Activated CD4-positive, CD25-positive, alpha-beta regulatory T cell treated with anti-CD3 and anti-CD28 coated beads, Interleukin-2, amount 50 U/mL, for 24 hours (primary cell): Measurements from ENCODE around the gene RFC3.

Experiments
- ATAC-seq, 2 donors: fragments of 150-1000 bp; cut with Tn5 transposase; one replicate each; pipeline ENCODE4 v1.10.0; 2021; ENCODE audit warnings: mild to moderate bottlenecking in 1 of 2, moderate library complexity in 1 of 2

The RFC3 gene

GRCh38 chr13:33869005-33869404, 51.1 kb downstream of the RFC3 start:
- no peak for ATAC-seq

DNA sequence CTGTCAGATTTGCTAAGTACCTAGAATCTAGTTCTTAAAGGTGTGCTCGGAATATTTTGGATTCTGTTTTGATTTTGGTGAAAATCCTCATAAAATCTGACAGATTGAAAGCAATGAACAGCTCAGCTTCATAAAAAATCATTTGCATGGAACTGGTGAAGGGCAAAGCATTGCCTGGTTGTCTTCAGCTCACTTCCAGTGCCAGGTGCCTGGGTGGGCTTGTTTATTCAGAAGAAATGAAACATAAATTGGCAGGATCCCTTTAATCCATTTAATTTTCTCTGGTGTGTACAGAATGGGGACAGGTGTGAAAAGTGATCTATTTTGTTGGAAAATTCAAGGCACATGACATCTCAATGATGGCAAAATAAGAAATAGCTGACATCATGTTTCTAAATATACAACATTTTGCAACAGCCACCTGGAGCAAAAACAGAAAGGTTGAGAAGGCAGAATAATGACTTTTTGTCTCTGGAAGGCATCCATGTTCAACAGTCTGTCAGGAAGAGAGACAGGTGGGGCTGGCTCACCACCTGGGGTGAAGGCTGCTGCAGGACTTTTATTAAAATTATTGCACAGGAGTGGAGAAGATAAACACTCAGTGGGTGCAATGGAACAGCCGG, 52.2 kb downstream of the RFC3 start:
- ATAC-seq, result no peak

DNA sequence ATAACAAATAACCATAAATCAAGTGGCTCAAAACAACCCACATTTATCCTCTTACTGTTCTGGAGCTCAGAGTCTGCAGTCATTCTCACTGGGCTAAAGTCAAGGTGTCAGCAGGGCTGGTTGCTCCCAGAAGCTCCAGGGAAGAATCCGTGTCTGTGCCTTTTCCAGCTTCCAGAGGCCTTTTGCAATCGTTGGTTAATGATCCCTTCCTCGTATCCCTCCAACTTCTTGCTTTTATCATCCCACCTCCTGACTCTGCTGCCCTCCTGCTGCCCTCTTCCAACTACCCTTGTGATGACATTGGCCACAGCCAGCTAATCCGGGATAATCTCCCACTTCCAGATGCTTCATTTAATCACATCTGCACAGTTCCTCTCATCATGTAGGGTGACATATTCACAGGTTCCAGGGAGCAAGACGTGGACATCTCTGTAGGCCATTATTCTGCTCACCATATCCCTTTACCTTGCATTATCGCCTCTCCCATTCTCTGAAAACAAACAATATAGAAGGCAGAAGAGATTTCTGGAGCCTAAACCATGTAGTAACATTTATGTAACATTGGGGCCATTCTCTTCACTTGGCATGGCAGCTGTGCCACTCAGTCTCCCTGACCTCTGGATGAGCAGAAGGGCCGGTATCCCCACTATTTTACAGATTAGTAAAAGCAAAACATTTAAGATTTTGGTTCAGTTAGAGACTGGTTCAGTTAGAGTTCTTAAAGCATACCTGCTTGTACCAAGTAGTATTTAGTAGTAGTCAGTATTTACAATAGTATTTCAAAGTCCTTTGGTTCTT, 53.5 kb downstream of the RFC3 start:
- ATAC-seq, result no peak

GRCh38 chr13:33872005-33872351, 54.0 kb downstream of the RFC3 start:
- no peak for ATAC-seq

DNA sequence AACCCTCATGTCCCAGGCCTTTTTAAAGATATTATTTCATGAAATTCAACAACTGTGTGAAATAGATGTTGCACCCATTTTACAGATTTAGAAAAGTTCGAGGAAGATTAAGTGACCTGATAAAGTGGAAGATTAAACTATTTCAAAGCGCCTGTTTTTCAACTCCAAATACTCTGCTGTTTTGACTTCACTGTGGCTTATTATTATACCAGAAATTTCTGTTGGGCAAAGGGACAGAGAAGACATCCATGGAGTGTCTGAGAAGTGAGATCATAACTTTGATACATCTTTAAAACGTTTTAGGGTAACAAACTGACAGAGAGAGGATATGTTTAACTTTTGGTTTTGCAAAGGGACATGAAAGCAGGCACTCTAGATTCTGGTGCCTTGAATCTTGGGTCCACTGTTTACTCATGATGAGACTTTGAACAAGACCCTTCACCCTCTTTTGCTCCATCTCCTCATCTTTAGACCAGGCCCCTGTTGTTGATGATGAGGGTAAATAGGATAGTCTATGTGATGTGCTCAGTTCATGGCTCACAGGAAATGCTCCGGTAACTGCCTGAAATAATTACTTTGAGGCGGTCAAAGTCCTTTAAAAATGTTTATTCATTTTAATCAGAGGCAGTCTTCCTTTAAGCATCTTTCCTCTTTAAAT, 55.4 kb downstream of the RFC3 start:
- no peak for ATAC-seq

DNA sequence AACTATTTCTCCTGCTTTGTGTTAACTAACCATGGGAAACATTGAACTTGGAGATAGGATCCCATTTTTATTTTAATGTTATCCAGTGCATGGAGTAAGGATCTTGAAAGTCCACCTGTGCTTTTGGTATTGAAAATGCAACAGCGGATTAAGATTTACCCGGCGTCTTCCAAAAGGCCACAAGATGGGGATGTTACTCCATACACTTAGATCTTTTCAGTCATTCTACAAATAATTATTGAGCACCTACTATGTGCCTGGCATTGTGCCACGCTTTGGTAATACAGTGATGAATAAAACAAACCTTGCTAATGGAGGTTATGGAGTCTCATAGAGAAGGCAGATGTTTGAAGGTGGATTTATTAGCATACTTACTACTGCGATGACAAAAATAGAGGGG, 56.9 kb downstream of the RFC3 start:
- ATAC-seq, result no peak

DNA sequence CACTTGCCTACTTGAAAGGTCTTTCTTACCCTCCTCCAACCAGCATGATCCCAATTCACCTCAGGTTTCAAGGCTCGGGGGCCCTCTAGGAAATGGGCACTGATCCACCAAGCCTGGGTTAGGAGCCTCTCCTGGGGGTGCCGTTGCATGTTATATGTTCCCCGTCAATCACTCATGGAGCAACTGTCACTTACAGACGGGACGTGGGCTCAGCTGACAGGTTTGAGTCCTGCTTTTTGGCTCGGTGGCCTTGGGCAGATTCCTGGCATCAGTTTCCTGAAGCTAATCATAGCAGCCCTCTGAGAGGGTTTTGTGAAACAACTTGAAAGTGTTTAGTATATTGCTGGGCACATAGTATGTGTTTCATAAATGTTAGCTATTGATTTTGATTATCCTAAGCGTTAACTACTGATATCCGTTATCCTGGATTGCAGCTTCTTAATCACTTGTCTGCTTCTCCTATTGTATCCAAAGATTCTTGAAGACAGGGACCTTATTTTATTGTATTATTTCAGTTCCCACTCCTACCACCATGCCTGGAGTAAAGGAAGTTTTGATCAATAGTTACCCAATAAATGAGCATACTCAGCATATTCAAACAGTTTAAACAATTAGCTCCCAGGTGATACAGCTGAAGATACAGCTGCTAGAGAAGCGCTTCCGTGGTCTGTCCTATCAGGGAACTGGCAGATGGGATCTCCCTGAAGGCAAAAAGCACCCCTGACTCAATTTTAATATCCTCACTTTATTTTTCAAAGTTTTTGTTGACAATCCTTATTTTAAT, 57.9 kb downstream of the RFC3 start:
- ATAC-seq, result no peak

GRCh38 chr13:33876716-33877394, 58.9 kb downstream of the RFC3 start:
- no peak for ATAC-seq

DNA sequence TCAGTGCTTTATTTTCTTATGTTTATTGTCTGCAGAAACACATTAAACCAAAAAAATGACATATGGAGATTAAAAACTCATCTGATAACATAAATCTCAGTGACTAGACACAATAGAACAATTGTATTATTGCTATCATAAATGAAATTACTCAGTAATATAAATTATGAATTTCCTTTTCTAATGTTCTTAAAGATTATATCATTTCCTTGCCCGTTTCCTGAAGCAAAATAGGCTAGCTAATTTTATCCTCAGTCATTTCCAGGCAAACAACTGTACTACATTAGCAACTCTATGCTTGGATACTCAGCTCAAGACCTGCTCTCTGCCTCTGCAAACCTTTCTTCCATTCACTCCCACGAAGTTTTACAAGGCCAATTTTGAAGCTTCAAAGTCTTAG, 61.2 kb downstream of the RFC3 start:
- ATAC-seq, result no peak

DNA sequence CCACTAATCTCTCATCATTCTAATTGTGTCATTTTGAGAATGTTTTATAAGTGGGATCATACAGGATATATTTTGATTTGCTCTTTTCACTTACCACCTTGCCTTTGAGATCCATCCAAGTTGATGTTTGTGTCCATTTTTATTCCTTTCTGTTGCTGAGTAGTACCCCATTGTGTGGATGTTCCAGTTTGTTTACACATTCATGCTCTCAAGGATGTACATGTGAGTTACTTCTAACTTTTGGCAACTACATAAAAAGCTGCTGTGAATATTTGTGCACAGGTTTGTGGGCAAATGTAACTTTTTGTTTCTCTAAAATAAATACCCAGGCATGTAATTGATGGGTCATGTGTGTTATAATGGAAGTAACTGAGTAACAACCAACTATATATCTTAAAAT, 64.9 kb downstream of the RFC3 start:
- no peak for ATAC-seq

- ATAC-seq, result no peak
These were observed 66.7 kb downstream of the RFC3 start for GRCh38 chr13:33884531-33885220.
